KMS-11 (cell line): ENCODE data around the gene FGF9.

Experiments
- H2AFZ ChIP-seq: fragments of 200-600 bp; sonication (generic); 2 replicates; pipeline ENCODE4 v1.6.1; 2016; ENCODE audit warnings: antibody characterized with exemption, mixed run types, low read depth
- H3K27ac ChIP-seq: fragments of 200-600 bp; sonication (generic); 2 replicates; pipeline ENCODE4 v1.6.1; 2016; ENCODE audit warnings: mild to moderate bottlenecking, mixed run types
- H3K27me3 ChIP-seq: fragments of 200-600 bp; sonication (generic); 2 replicates; pipeline ENCODE4 v1.6.1; 2017; ENCODE audit warnings: mild to moderate bottlenecking, low read depth, mixed run types, moderate library complexity; ENCODE audit not compliant: insufficient read depth
- H3K36me3 ChIP-seq: fragments of 200-600 bp; sonication (generic); 2 replicates; pipeline ENCODE4 v1.6.1; 2017; ENCODE audit warnings: mild to moderate bottlenecking, mixed run types; ENCODE audit not compliant: insufficient read depth
- H3K4me1 ChIP-seq: fragments of 200-600 bp; sonication (generic); 2 replicates; pipeline ENCODE4 v1.6.1; 2016; ENCODE audit warnings: mild to moderate bottlenecking, low read depth, mixed run types; ENCODE audit not compliant: poor library complexity, severe bottlenecking
- H3K4me2 ChIP-seq: fragments of 200-600 bp; sonication (generic); 2 replicates; pipeline ENCODE4 v1.7.0; 2016; ENCODE audit warnings: mild to moderate bottlenecking, mixed run types
- H3K4me3 ChIP-seq: fragments of 200-600 bp; sonication (generic); IDR thresholded peaks from 2 replicates; pipeline ENCODE4 v1.6.1; 2017; ENCODE audit warnings: low read depth, low read length, mixed read lengths; ENCODE audit not compliant: insufficient read depth
- H3K79me2 ChIP-seq: fragments of 200-600 bp; sonication (generic); 2 replicates; pipeline ENCODE4 v1.6.1; 2016; ENCODE audit warnings: low read depth, mixed run types; ENCODE audit not compliant: insufficient read depth
- H3K9ac ChIP-seq: fragments of 200-600 bp; sonication (generic); 2 replicates; pipeline ENCODE4 v1.6.1; 2016; ENCODE audit warnings: mild to moderate bottlenecking, mixed run types
- H4K20me1 ChIP-seq: fragments of 200-600 bp; sonication (generic); 2 replicates; pipeline ENCODE4 v1.6.1; 2016; ENCODE audit warnings: mild to moderate bottlenecking, mixed run types; ENCODE audit not compliant: insufficient read depth
- CTCF ChIP-seq: fragments of 200-600 bp; sonication (generic); conservative IDR thresholded peaks from 2 replicates; pipeline ENCODE4 v1.6.1; 2017; ENCODE audit warnings: low read depth, mild to moderate bottlenecking, antibody characterized with exemption, low read length, moderate library complexity, mixed read lengths

FGF9 gene

DNA sequence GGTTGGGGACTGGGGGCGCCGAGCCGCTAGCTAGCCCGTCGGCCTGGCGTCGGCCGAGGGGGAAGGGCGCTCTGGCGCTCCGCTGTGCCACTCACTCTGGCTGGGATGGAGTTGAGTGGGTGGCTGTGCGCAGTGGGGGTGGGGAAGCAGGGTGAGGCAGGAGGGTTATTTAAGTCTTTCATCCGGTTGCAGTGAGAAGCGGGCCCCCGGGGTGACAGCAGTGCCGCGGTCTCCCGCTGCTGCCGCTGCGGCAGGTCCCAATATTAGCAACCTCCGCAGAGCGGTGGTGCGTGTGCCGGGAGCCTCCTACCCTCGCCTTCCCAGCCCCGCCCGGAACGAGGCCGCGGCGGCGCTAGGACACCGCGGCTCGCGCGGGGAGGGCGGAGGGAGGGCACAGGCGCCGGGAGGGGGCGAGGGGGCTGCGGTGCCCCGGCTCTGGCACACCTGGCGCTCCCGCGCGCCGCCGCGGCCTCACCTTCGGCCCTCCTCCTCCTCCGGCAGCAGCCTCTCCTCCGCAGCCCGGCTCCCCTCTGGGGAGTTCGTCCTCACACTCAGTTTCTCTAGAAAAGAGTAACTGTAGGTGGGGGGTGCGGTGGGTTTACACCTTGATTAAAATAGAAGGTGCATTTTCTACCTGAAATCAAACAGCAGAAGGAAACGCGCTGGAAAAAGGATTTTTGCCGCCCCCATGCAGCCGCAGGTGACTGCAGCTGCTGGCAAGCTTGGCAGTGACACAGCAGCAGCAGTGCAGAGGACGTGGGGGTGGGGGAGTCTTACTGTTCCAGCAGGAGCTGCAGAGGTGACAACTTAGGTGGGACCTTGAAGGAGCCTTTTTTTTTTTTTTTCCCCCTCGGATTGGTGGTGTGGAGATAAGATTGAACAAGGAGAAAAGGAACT is 4.5 kb downstream of the FGF9 start:
- Histone ChIP-seq H3K4me3 (no peak overlapping the region), H2AFZ (peak overlapping the region; percentile 57), H3K27ac (no peak overlapping the region), H3K36me3 (no peaks in the 10 kb centered on the region), H3K4me1 (peaks cover 36% of the 10 kb centered on the region), H4K20me1 (no peaks in the 10 kb centered on the region), H3K79me2 (no peaks in the 10 kb centered on the region), H3K4me2 (peak overlapping the region; percentile 39; the same call in 1 of the 2 replicates), H3K27me3 (peaks cover 9% of the 10 kb centered on the region; the same call in 1 of the 2 replicates), H3K9ac (peak overlapping the region; percentile 27; the same call in 1 of the 2 replicates)
- no peak for TF ChIP-seq CTCF

DNA sequence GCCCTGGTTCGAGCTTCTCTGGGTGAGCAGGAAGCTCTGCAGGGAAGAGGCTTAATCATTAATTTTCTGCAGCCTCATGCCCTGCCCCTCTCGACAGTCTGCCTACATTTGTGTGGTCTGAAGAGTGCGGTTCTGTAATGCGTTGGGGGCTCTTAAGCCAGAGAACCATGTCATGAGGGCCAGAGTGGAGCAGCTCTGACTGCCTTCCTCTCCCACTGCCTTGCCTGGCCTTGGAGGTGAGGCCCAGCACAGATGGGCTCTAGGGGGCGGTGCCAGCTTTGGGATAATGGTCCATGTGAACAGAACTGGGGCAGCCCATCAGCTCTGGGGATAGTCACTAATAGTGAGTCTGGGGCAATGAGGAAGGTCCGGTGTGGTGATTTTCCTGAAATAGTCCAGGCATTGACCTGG is 5.7 kb downstream of the FGF9 start:
- Histone ChIP-seq H4K20me1 (no peaks in the 10 kb centered on the region), H3K27ac (no peak overlapping the region), H3K4me3 (no peak overlapping the region), H3K36me3 (no peaks in the 10 kb centered on the region), H3K4me1 (peaks cover 39% of the 10 kb centered on the region), H3K27me3 (peaks cover 9% of the 10 kb centered on the region; the same call in 1 of the 2 replicates), H3K79me2 (no peaks in the 10 kb centered on the region), H3K9ac (no peak overlapping the region), H2AFZ (no peak overlapping the region), H3K4me2 (no peak overlapping the region)
- TF ChIP-seq CTCF, result 0 out of 2 replicates have a peak, but pooled peaks have one; percentile 15

DNA sequence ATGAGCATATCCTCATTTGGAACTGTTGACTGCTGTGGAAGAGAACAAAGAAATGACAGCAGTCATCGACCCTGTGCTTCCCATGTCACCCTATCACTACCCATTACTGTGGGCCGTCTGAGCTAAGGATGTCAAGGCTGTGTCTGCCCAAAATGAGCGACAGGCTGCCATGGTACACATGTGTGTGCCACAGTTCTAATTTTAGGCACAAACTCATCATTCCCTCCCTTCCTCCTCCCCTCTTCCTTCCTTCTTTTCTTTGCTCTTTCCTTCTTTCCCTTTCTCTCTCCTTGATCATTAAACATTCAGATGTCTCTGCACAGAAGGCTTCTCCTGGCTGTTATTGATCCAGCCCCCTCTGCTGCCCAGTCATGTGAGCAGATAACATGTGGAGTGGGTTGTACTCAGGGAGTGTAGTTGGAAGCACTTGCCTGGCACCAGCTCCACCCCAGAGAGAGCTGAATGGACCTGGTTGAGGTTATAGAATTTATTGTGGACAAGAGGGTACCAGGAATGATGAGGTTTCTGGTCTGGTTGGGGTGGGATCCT is 6.3 kb downstream of the FGF9 start:
- Histone ChIP-seq H3K4me1 (peaks cover 38% of the 10 kb centered on the region), H3K27ac (no peak overlapping the region), H2AFZ (no peak overlapping the region), H3K4me2 (no peak overlapping the region), H3K36me3 (no peaks in the 10 kb centered on the region), H3K4me3 (no peak overlapping the region), H3K79me2 (no peaks in the 10 kb centered on the region), H4K20me1 (no peaks in the 10 kb centered on the region), H3K9ac (no peak overlapping the region), H3K27me3 (peaks cover 5% of the 10 kb centered on the region; the same call in 1 of the 2 replicates)
- TF ChIP-seq CTCF, result no peak

DNA sequence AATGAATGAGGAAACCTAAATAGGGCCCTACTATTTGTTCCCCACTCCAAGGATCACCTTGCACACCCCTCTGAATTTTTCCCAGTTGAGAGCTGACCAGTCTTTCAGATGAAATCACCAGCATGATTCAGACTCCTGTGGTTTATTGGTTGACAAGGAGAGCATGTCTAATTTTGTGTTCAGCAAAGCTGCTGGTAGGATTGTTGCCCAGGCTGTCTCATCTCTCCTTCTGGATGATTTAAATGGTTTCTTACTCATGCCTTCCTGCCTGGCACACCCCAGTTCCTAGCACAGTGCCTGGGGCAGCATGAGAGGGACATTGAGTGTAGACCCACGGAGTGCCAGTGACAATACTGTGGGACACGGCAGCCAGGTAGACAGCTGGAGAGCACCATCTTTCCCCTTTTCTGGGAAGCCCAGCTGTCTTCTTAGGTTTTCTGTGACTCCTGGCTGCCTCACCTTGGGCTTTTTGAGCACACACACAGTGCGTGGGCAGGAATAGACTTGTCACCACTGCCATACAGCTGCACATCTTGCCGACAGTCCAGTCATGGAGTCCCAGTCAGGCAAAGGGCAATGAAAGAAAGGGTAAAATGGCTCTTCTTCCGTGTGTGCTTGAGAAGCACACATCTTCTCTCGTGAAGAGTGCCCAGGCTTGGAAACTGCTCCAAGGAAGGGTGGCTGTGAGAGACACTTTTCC is 12.3 kb downstream of the FGF9 start:
- no peaks in the 10 kb centered on the region for H3K36me3 ChIP-seq
- no peak overlapping the region for H3K9ac ChIP-seq
- H3K27me3 ChIP-seq, result no peaks in the 10 kb centered on the region
- H3K27ac ChIP-seq, result no peak overlapping the region
- no peaks in the 10 kb centered on the region for H4K20me1 ChIP-seq
- peaks cover 53% of the 10 kb centered on the region for H3K4me1 ChIP-seq
- no peaks in the 10 kb centered on the region for H3K79me2 ChIP-seq
- H2AFZ ChIP-seq, result no peak overlapping the region
- no peak overlapping the region for H3K4me3 ChIP-seq
- TF ChIP-seq CTCF, result no peak
- no peak overlapping the region for H3K4me2 ChIP-seq
